Activated naive CD8-positive, alpha-beta T cell treated with anti-CD3 and anti-CD28 coated beads, Interleukin-2, amount 10 ng/mL, durations not matched to agents 7 days and 5 days (primary cell): ENCODE data around the gene DGKD. TPM values are rescaled to one million over a fixed set of nuclear protein-coding genes. Genes with fewer than 3 reads are reported as not detected.

ENCODE experiments used
- ATAC-seq: fragments of 150-1000 bp; cut with Tn5 transposase; one replicate; pipeline ENCODE4 v1.10.0; 2021; ENCODE audit warnings: low read depth, moderate library complexity
- POLR2A ChIA-PET: fragments of 350-600 bp; sonication (Branson Sonifier 250); formaldehyde crosslinking; loops from one replicate; lab custom pipeline; 2021; ENCODE audit warnings: antibody characterized with exemption; lab: Charles Lee
- DNase-seq: peaks from one replicate; pipeline ENCODE4 v3.0.0; 2021
- H3K27ac Mint-ChIP-seq: one replicate; pipeline ENCODE4 v1.8.0; 2022; ENCODE audit warnings: mild to moderate bottlenecking, mixed read lengths
- H3K27me3 Mint-ChIP-seq: one replicate; pipeline ENCODE4 v1.8.0; 2022; ENCODE audit warnings: mild to moderate bottlenecking, moderate library complexity, mixed read lengths
- H3K36me3 Mint-ChIP-seq: one replicate; pipeline ENCODE4 v1.8.0; 2021; ENCODE audit warnings: mild to moderate bottlenecking, mixed read lengths
- H3K4me1 Mint-ChIP-seq: one replicate; pipeline ENCODE4 v1.8.0; 2021; ENCODE audit warnings: mixed read lengths
- H3K4me3 Mint-ChIP-seq: one replicate; pipeline ENCODE4 v1.8.0; 2022; ENCODE audit warnings: mild to moderate bottlenecking, moderate library complexity, mixed read lengths
- H3K9me3 Mint-ChIP-seq: one replicate; pipeline ENCODE4 v1.8.0; 2021; ENCODE audit warnings: mixed read lengths
- total RNA-seq, 2 experiments: library from RNA; stranded (reverse); gene quantifications; one replicate each; pipeline ENCODE4 v1.2.3, GENCODE V29; 2021

DGKD gene
- total RNA-seq, 2 experiments from 2014 or later = 114 to 132 TPM

DNA sequence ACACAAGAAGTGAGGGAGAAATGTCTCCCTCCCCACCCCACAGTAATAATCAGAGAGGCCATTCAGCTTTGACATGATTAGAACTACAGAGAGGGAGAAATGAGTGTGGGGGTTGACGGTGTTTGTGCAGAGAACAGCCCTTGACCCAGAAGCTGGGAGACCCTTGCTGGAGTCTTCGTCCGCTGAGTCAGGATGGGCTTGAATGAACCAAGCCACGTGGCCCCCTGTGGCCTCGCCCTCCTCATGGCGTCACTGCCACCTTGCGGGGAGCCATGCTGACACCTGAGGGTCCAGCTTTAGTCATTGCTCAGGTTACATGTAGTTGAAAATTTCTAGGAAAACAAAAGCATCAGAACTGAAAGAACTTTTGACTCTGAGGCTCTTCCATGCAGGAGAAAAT lies 101.2 kb downstream of the DGKD start:
- no peak overlapping the region for H3K4me3 Mint-ChIP-seq
- POLR2A ChIA-PET = no interaction called here
- peaks cover 15% of the 10 kb centered on the region for H3K36me3 Mint-ChIP-seq
- no peaks in the 10 kb centered on the region for H3K27me3 Mint-ChIP-seq
- H3K27ac Mint-ChIP-seq = no peak overlapping the region
- H3K4me1 Mint-ChIP-seq = peaks cover 9% of the 10 kb centered on the region
- ATAC-seq = no peak
- no peaks in the 10 kb centered on the region for H3K9me3 Mint-ChIP-seq
- no peak for DNase-seq

DNA sequence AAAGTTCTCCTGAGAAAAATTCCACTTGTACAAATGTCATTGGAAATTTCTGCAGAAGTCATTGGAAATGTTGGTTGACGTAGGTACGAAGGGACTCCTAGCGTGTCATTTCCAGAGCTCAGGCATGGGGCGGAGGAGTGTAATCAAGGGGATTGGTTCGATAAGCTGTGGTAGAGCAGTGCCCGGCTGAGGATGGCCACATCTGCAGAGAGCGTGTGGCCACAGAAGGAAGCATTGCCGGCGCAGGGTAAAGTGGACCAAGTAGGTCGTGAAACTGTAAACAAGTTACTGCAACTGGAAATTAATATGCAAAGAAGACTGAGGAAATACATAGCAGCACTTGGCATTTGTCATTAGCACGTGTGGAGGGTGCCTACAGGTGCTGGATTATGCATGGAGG lies 101.8 kb downstream of the DGKD start:
- Mint-ChIP-seq H3K27me3 (no peaks in the 10 kb centered on the region), H3K9me3 (no peaks in the 10 kb centered on the region), H3K4me3 (no peak overlapping the region), H3K36me3 (peaks cover 15% of the 10 kb centered on the region), H3K4me1 (peaks cover 9% of the 10 kb centered on the region), H3K27ac (no peak overlapping the region)
- ATAC-seq (no peak), DNase-seq (no peak)
- POLR2A ChIA-PET = no interaction called here

DNA sequence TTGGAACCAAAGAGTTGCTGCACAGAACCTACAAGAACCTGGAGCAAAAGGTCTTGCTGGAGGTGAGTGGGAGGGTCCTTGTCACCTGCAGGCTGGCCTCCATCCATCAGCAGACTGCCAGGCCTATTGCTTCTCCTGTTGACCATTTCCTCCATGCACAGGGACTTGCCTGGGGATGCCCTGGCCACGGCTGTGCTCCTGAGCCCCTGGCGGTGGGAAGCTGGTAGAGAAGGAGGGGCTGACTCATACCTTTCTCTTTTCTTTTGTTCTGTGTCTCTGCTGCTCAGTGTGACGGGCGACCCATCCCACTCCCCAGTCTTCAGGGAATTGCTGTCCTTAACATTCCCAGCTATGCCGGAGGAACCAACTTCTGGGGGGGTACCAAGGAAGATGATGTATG lies 102.6 kb downstream of the DGKD start:
- H3K27ac Mint-ChIP-seq = peak overlapping the region; percentile 21
- no peak for DNase-seq
- no peaks in the 10 kb centered on the region for H3K9me3 Mint-ChIP-seq
- no peak overlapping the region for H3K4me3 Mint-ChIP-seq
- peaks cover 9% of the 10 kb centered on the region for H3K4me1 Mint-ChIP-seq
- no peaks in the 10 kb centered on the region for H3K27me3 Mint-ChIP-seq
- POLR2A ChIA-PET = no interaction called here
- ATAC-seq = no peak
- peaks cover 15% of the 10 kb centered on the region for H3K36me3 Mint-ChIP-seq

DNA sequence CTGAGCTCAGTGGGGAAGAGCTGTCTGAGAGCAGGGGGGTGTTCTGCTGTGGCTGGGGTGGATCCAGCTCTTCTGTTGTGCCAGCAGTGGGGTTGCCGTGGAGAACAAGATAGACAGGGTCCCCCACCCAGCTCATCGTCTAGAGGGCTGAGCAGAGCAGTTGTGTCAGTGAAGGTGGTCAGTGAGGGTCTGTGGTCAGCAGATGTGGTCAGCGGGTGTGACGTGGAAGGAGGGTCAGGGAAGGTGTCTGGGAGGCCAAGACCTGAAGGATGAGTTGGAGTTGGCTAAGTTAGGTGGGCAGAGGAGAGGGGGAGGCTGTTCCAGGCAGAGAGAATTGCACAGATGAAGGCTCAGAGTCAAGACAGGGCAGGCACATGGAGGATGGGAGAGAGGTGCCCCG lies 103.1 kb downstream of the DGKD start:
- H3K27ac Mint-ChIP-seq = peak overlapping the region; percentile 77
- H3K9me3 Mint-ChIP-seq = no peaks in the 10 kb centered on the region
- DNase-seq = no peak
- no peak overlapping the region for H3K4me3 Mint-ChIP-seq
- H3K27me3 Mint-ChIP-seq = no peaks in the 10 kb centered on the region
- H3K36me3 Mint-ChIP-seq = peaks cover 15% of the 10 kb centered on the region
- peaks cover 9% of the 10 kb centered on the region for H3K4me1 Mint-ChIP-seq
- POLR2A ChIA-PET = no interaction called here
- ATAC-seq = no peak

DNA sequence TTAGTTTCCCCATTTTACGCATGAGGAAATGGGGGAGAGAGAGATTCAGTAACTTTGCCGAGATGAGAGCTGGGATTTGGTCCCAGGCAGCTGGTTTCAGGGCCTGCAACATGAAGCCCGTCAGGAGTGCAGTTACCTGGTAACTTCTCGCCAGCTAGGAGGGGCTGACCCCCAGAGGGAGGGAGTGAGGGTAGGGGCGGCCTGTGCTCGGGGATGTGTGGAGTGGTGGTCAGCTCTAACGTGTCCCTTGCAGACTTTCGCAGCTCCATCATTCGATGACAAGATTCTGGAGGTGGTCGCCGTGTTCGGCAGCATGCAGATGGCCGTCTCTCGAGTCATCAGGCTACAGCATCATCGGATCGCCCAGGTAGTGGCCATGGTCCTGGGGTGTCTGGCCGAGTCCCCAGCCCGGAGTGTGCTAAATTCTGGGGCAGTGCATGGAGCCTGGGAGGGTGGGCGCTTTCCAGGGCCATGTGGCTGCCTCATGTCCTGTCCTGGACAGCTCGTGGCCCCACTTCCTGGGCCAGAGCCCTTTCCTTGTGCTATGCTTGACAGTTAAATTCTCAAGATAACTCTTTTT lies 103.8 kb downstream of the DGKD start:
- no peak overlapping the region for H3K4me3 Mint-ChIP-seq
- ATAC-seq = no peak
- peaks cover 14% of the 10 kb centered on the region for H3K36me3 Mint-ChIP-seq
- H3K4me1 Mint-ChIP-seq = peaks cover 9% of the 10 kb centered on the region
- no peaks in the 10 kb centered on the region for H3K27me3 Mint-ChIP-seq
- no peaks in the 10 kb centered on the region for H3K9me3 Mint-ChIP-seq
- H3K27ac Mint-ChIP-seq = no peak overlapping the region
- POLR2A ChIA-PET = no interaction called here
- DNase-seq = no peak

DNA sequence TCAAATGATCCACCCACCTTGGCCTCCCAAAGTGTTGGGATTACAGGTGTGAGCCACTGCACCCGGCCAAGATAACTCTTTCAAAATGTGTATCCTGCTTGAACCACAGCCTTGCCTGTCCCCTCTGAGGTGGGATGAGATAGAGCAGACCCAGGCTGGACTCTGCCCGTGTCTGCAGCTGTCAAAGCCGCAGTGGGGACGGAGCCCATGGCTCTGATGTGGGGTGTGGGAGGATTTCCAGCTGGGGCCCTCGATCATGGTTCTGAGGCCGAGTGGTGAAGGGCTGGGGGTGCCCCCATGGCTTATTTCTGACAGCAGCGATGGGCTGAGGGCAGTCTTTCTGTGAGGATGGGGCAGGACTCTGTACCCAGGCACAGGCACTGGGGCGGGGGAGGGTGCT lies 104.5 kb downstream of the DGKD start:
- H3K9me3 Mint-ChIP-seq = no peaks in the 10 kb centered on the region
- POLR2A ChIA-PET = interaction anchor here (0.6 kb wide), 1 partner anchor 592 kb away, joined by 3 read pairs; no protein-coding TSS in a partner anchor
- DNase-seq (no peak), ATAC-seq (no peak)
- no peaks in the 10 kb centered on the region for H3K27me3 Mint-ChIP-seq
- H3K27ac Mint-ChIP-seq = no peak overlapping the region
- peaks cover 17% of the 10 kb centered on the region for H3K36me3 Mint-ChIP-seq
- no peak overlapping the region for H3K4me3 Mint-ChIP-seq
- peaks cover 9% of the 10 kb centered on the region for H3K4me1 Mint-ChIP-seq

DNA sequence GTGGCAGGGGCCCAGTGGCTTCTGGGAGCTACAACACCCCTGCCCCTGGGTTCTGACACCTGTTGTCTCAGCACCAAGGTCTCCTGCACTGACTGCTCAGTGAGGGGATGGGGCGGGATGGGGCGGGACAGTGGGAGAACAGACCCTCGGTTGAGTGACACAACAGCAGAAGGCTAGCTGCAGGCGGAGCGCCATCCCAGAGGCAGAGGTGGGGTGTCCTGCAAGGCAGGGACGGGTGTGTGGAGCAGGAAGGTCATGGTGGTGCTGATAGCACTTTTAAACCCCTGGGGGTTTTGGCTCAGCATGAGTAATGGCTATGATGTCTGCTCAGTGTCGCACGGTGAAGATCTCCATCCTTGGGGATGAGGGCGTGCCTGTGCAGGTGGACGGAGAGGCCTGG lies 105.1 kb downstream of the DGKD start:
- peaks cover 9% of the 10 kb centered on the region for H3K4me1 Mint-ChIP-seq
- DNase-seq = no peak
- no peak for ATAC-seq
- peak overlapping the region; percentile 25 for H3K27ac Mint-ChIP-seq
- H3K4me3 Mint-ChIP-seq = no peak overlapping the region
- no peaks in the 10 kb centered on the region for H3K9me3 Mint-ChIP-seq
- POLR2A ChIA-PET = no interaction called here
- H3K36me3 Mint-ChIP-seq = peaks cover 19% of the 10 kb centered on the region
- no peaks in the 10 kb centered on the region for H3K27me3 Mint-ChIP-seq

DNA sequence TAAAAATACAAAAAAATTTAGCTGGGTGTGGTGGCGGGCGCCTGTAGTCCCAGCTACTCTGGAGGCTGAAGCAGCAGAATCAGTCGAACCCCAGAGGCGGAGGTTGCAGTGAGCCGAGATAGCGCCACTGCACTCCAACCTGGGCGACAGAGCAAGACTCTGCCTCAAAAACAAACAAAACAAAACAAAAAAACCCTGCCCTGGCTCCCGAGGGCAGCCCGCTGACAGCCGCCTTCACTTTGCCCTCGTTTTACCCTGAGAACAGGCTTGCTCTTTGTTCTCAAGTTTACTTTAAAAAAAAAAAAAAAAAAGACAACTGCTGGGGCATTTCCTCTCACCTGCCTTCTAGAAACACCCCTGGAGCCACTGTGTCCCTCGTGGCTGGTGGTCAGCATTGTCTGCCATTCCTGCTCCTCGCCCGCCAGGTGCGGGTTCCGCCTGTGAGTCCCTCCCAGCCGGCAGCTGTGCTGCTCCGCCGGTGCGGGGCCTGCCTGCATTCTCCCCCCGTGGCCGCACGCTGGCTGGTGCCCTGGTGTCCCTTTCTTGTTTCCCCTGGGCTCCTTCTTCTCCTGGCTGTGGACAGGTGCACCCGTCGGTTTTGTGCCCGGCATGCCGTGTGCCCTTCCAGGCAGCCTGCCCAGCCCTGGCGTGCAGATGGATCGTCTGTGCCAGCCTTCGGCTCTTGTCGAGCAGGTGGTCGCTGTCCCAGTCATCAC lies 106.6 kb downstream of the DGKD start:
- peaks cover 19% of the 10 kb centered on the region for H3K36me3 Mint-ChIP-seq
- no peak overlapping the region for H3K4me3 Mint-ChIP-seq
- H3K4me1 Mint-ChIP-seq = peaks cover 9% of the 10 kb centered on the region
- POLR2A ChIA-PET = no interaction called here
- no peaks in the 10 kb centered on the region for H3K9me3 Mint-ChIP-seq
- no peaks in the 10 kb centered on the region for H3K27me3 Mint-ChIP-seq
- H3K27ac Mint-ChIP-seq = no peak overlapping the region
- DNase-seq (no peak), ATAC-seq (no peak)

DNA sequence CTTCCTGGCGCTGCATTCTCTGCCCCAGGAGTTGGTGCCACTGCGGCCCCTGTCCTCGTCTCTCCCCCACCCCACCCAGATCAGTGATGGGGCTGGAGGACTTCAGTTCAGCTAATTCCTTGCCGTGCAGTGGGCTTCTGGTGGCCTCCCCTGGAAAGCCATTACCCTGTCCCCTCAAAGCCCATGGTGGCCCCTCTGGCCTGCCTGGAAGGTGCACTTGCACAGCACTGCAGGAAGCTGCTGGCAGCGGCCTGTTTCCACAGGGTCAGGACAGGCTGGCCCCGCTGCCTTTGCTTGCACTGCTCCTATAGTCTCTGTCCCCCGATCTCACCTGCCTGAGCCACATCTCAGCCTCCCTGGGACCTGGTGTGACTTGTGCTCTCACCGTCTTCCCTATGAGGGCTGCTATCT lies 107.2 kb downstream of the DGKD start:
- Mint-ChIP-seq H3K36me3 (peaks cover 22% of the 10 kb centered on the region), H3K4me3 (no peak overlapping the region), H3K27ac (no peak overlapping the region), H3K27me3 (no peaks in the 10 kb centered on the region), H3K4me1 (peaks cover 6% of the 10 kb centered on the region), H3K9me3 (no peaks in the 10 kb centered on the region)
- DNase-seq = no peak
- no peak for ATAC-seq
- POLR2A ChIA-PET = no interaction called here

DNA sequence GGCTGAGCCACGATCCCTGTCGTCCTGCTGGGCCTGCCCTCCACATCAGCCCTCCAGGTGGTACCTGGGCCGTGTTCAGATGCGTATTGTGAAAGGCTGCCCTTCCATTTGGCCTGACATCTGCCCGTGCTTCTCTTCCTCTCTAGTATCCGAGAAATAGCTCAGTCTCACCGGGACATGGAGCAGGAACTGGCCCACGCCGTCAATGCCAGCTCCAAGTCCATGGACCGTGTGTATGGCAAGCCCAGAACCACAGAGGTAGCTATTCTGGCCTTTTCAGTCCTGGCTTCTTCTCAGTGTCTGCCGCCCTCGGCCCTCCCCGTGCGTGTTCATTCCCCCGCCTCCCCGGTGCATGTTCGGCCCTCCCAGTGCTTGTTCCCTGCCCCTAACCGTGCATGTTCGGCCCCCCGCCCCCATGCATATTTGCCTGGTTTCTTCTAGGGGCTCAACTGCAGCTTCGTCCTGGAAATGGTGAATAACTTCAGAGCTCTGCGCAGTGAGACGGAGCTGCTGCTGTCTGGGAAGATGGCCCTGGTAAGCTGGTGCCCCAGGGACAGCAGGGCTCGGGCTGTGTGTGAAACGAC lies 108.0 kb downstream of the DGKD start:
- POLR2A ChIA-PET = no interaction called here
- Mint-ChIP-seq H3K4me3 (no peak overlapping the region), H3K4me1 (peaks cover 3% of the 10 kb centered on the region), H3K27ac (no peak overlapping the region), H3K9me3 (no peaks in the 10 kb centered on the region), H3K27me3 (no peaks in the 10 kb centered on the region), H3K36me3 (peaks cover 19% of the 10 kb centered on the region)
- ATAC-seq (no peak), DNase-seq (no peak)

DNA sequence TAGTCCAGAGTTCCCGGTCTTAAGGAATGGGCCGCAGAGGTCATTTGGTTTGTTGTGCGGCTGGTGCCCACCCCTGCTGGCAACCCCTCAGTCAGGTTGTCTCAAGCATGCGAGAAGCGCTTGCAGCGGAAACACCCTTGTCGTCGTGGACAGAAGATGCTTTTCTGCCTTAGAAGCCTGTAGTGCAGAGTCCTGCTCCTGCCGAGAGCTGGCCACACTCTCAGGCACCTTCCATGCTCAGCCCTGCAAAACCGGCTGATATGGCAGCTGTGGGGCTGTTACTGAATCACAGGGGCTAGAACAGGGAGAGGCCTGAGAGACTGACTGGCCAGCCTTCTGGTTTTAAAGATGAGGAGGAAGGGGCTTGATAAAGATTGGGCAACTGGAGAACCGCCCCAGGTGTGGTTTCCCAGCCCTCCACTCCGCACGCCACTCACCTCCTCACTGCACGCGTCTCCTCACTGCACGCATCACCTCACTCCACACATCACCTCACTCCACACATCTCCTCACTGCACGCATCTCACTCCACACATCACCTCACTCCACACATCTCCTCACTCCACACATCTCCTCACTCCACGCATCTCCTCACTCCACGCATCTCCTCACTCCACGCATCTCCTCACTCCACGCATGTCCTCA lies 108.7 kb downstream of the DGKD start:
- DNase-seq (no peak), ATAC-seq (no peak)
- POLR2A ChIA-PET = no interaction called here
- Mint-ChIP-seq H3K9me3 (no peaks in the 10 kb centered on the region), H3K27me3 (no peaks in the 10 kb centered on the region), H3K36me3 (peaks cover 17% of the 10 kb centered on the region), H3K4me3 (no peak overlapping the region), H3K27ac (no peak overlapping the region), H3K4me1 (no peaks in the 10 kb centered on the region)

DNA sequence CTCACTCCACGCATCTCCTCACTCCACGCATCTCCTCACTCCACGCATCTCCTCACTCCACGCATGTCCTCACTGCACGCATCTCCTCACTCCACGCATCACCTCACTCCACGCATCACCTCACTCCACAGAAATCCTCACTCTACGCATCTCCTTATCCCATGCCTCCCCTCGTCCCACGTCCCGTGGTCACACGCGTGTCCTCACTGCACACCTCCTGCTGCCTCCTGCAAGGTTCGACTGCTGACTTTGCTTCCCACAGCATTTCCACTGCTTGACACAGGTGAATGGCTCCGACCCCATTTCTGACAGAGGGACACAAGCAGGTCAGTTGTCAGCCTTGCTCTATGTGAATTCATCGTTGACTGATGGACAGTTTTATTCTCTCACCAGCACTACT lies 109.3 kb downstream of the DGKD start:
- Mint-ChIP-seq H3K4me3 (no peak overlapping the region), H3K27me3 (no peaks in the 10 kb centered on the region), H3K36me3 (peaks cover 18% of the 10 kb centered on the region), H3K27ac (no peak overlapping the region), H3K9me3 (no peaks in the 10 kb centered on the region), H3K4me1 (no peaks in the 10 kb centered on the region)
- POLR2A ChIA-PET = no interaction called here
- ATAC-seq = no peak
- no peak for DNase-seq

DNA sequence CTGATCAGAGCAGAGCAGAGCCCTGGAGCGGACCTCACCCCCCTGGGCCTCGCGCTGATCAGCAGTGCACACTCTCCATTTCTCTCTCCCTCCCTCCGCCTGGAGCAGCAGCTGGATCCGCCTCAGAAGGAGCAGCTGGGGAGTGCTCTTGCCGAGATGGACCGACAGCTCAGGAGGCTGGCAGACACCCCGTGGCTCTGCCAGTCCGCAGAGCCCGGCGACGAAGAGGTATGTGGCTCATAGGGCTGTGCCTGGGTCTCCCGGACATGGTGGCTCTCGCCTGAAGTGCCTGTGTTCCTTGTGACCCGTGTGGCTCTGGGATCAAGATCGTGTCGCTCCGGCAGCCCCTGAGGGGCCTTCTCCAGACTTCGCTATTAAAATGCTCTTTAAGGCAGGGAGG lies 109.8 kb downstream of the DGKD start:
- POLR2A ChIA-PET = no interaction called here
- Mint-ChIP-seq H3K36me3 (peaks cover 18% of the 10 kb centered on the region), H3K4me1 (no peaks in the 10 kb centered on the region), H3K27ac (no peak overlapping the region), H3K4me3 (no peak overlapping the region), H3K27me3 (no peaks in the 10 kb centered on the region), H3K9me3 (no peaks in the 10 kb centered on the region)
- DNase-seq (no peak), ATAC-seq (no peak)
